Measurements from ENCODE around the gene AGFG1.

Gene AGFG1

DNA sequence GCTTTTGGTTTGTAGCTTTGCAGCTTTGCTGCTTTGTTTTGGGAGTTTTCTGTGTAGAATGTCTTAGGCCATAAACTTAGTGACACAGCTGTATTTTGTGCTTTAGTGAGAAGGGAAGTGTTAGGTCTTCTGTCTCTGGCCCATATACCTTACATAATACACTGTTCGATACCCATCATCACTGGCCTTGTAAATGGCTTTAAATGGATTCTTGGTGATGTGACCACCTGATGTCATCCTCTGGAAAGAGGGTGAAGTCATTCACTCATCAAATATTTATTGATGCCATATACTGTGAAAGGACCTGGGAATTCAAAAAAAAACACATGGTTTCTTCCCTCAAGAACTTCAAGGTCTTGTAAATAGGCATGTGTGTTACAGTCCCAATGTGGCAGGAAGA, 107.8 kb downstream of the AGFG1 start:
- no peaks in the 10 kb centered on the region for H3K27me3 ChIP-seq (ENCODE audit: insufficient read depth, poor library complexity, severe bottlenecking)
- H3K27ac ChIP-seq (replicated peaks), result no peak overlapping the region
- no peak overlapping the region for H3K4me3 ChIP-seq (replicated peaks; ENCODE audit: insufficient read depth, low read length)
- DNase-seq (ENCODE audit: low read depth in 1 of 2, low spot score in 1 of 2), result no peak
- no peak for TF ChIP-seq GABPA (IDR thresholded peaks at IDR 0.05; ENCODE audit: low read depth)
- no peak for TF ChIP-seq SPI1 (IDR thresholded peaks at IDR 0.05; ENCODE audit: borderline replicate concordance, low read depth)
- TF ChIP-seq, protein P1, sequence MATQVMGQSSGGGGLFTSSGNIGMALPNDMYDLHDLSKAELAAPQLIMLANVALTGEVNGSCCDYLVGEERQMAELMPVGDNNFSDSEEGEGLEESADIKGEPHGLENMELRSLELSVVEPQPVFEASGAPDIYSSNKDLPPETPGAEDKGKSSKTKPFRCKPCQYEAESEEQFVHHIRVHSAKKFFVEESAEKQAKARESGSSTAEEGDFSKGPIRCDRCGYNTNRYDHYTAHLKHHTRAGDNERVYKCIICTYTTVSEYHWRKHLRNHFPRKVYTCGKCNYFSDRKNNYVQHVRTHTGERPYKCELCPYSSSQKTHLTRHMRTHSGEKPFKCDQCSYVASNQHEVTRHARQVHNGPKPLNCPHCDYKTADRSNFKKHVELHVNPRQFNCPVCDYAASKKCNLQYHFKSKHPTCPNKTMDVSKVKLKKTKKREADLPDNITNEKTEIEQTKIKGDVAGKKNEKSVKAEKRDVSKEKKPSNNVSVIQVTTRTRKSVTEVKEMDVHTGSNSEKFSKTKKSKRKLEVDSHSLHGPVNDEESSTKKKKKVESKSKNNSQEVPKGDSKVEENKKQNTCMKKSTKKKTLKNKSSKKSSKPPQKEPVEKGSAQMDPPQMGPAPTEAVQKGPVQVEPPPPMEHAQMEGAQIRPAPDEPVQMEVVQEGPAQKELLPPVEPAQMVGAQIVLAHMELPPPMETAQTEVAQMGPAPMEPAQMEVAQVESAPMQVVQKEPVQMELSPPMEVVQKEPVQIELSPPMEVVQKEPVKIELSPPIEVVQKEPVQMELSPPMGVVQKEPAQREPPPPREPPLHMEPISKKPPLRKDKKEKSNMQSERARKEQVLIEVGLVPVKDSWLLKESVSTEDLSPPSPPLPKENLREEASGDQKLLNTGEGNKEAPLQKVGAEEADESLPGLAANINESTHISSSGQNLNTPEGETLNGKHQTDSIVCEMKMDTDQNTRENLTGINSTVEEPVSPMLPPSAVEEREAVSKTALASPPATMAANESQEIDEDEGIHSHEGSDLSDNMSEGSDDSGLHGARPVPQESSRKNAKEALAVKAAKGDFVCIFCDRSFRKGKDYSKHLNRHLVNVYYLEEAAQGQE (IDR thresholded peaks at IDR 0.05; ENCODE audit: insufficient replicate concordance, low read depth), result no peak
- TF ChIP-seq POLR2AphosphoS5 (IDR thresholded peaks at IDR 0.05; ENCODE audit: low read depth), result no peak
- TF ChIP-seq CTCF (IDR thresholded peaks at IDR 0.05; ENCODE audit: insufficient read depth, low read length), result no peak

DNA sequence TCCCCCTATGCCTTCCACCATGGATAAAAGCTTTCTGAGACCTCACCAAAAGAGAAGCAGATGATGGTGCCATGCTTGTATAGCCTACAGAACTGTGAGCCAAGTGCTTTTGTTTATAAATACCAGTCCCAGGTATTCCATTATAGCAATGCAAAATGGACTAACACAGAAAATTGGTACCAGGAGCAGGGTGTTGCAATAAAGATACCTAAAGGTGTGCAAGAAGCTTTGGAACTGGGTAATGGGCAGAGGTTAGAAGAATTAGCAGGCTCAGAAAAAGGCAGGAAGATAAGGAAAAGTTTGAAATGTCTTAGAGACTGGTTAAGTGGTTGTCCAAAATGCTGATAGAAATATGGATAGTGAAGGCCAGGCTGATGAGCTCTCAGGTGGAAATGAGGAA, 110.4 kb downstream of the AGFG1 start:
- TF ChIP-seq POLR2AphosphoS5 (IDR thresholded peaks at IDR 0.05; ENCODE audit: low read depth), result no peak
- TF ChIP-seq GABPA (IDR thresholded peaks at IDR 0.05; ENCODE audit: low read depth), result no peak
- TF ChIP-seq CTCF (IDR thresholded peaks at IDR 0.05; ENCODE audit: insufficient read depth, low read length), result no peak
- no peak for TF ChIP-seq SPI1 (IDR thresholded peaks at IDR 0.05; ENCODE audit: borderline replicate concordance, low read depth)
- TF ChIP-seq, protein P1 (IDR thresholded peaks at IDR 0.05; ENCODE audit: insufficient replicate concordance, low read depth), result no peak
- no peak for DNase-seq (ENCODE audit: low read depth in 1 of 2, low spot score in 1 of 2)
- H3K27ac ChIP-seq (replicated peaks), result no peak overlapping the region

DNA sequence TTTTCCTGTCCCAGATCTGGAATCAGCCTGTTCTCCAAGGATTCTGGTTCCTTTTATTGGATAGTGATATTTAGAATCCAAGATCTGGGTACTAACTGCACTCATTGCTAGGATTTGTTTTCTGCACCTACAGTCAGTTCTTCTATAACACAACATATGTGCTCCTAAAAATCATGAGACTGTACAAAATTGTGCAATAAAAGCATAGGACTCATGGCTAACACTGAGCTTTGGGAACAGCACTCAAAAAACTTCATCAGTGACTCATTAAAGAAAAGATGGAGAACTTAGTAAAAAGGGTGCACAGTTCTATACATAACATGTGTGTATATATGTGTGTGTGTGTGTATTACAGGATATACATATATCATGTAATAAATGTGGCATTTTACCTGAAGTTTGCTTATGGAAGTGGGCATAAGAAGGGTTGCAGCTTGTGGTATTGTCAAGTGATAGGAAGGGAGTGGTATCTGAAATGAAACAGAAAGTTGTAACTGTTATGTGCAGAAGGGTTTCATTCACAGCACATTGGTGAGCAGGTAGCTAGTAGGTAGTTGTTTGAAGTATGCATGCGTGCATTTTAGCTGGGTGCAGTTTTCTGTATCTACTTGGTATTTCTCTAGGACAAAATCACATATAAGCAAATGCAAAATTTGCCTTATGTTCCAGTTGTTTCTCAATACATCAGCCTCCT, 120.9 kb downstream of the AGFG1 start:
- DNase-seq (ENCODE audit: low read depth in 1 of 2, low spot score in 1 of 2), result no peak
- Histone ChIP-seq H3K4me3 (replicated peaks; ENCODE audit: insufficient read depth, low read length) (no peak overlapping the region), H3K27ac (replicated peaks) (no peak overlapping the region), H3K27me3 (ENCODE audit: insufficient read depth, poor library complexity, severe bottlenecking) (no peaks in the 10 kb centered on the region)
- TF ChIP-seq, protein P1 (IDR thresholded peaks at IDR 0.05; ENCODE audit: insufficient replicate concordance, low read depth), result no peak
- TF ChIP-seq SPI1 (IDR thresholded peaks at IDR 0.05; ENCODE audit: borderline replicate concordance, low read depth) (no peak), GABPA (IDR thresholded peaks at IDR 0.05; ENCODE audit: low read depth) (no peak), CTCF (IDR thresholded peaks at IDR 0.05; ENCODE audit: insufficient read depth, low read length) (no peak), POLR2AphosphoS5 (IDR thresholded peaks at IDR 0.05; ENCODE audit: low read depth) (no peak)

More for the DNA sequence above, 110.4 kb downstream of the AGFG1 start:
- Histone ChIP-seq H3K4me3 (replicated peaks; ENCODE audit: insufficient read depth, low read length) (no peak overlapping the region), H3K27me3 (ENCODE audit: insufficient read depth, poor library complexity, severe bottlenecking) (peaks cover 4% of the 10 kb centered on the region)
